B cell (primary cell): Measurements from ENCODE around the gene TSPAN10. TPM values are rescaled to one million over a fixed set of nuclear protein-coding genes. Genes with fewer than 3 reads are reported as not detected.

Experiments used
- ATAC-seq: fragments of 200-7000 bp; cut with Tn5 transposase; one replicate; pipeline ENCODE4 v1.10.0; 2021; ENCODE audit warnings: low read depth, mild to moderate bottlenecking, moderate number of reproducible peaks, moderate library complexity
- CTCF ChIA-PET: fragments of 350-600 bp; sonication (Branson Sonifier 250); formaldehyde crosslinking; loops from one replicate; lab custom pipeline; 2021; ENCODE audit warnings: antibody characterized with exemption, inconsistent platforms; lab: Charles Lee
- POLR2A ChIA-PET: fragments of 350-600 bp; sonication (Branson Sonifier 250); formaldehyde crosslinking; loops from one replicate; lab custom pipeline; 2021; ENCODE audit warnings: antibody characterized with exemption; lab: Charles Lee
- DNase-seq: peaks from one replicate; pipeline ENCODE4 v3.0.0; 2013
- H2AFZ ChIP-seq: 2 replicates; pipeline ENCODE4 v1.6.1; 2012; ENCODE audit warnings: mild to moderate bottlenecking, low read depth, low read length; ENCODE audit not compliant: insufficient read depth, poor library complexity, severe bottlenecking
- H3K27ac ChIP-seq, 2 donors: 1 replicate in 1 of 2; 2 replicates in 1 of 2; pipeline ENCODE4 v1.5.1; 2012 to 2013; ENCODE audit warnings: low read length in 2 of 2, mild to moderate bottlenecking in 2 of 2, moderate library complexity in 1 of 2
- H3K27me3 ChIP-seq, 4 experiments: fragments of 200-600 bp in 1 of 4; sonication (generic) in 1 of 4; replicated peaks in 1 of 4; 1 replicate in 2 of 4; 2 replicates in 2 of 4; pipeline versions ENCODE4 v1.6.1 to v1.7.0; 2013 to 2016; ENCODE audit warnings: low read length in 3 of 4, mild to moderate bottlenecking in 2 of 4, mixed read lengths in 1 of 4, moderate library complexity in 1 of 4; ENCODE audit not compliant: insufficient read depth in 4 of 4, control insufficient read depth in 3 of 4; ENCODE audit errors: control extremely low read depth in 1 of 4
- H3K36me3 ChIP-seq, 2 experiments: replicated peaks in 1 of 2; 1 replicate in 1 of 2; 2 replicates in 1 of 2; pipeline versions ENCODE4 v1.6.1 to v1.7.1; 2013; ENCODE audit warnings: low read length in 1 of 2; ENCODE audit not compliant: insufficient read depth in 2 of 2, control insufficient read depth in 1 of 2; ENCODE audit errors: control extremely low read depth in 1 of 2, extremely low read depth in 1 of 2
- H3K4me1 ChIP-seq, 2 donors: fragments of 200-600 bp in 1 of 2; sonication (generic) in 1 of 2; 1 replicate in 1 of 2; 2 replicates in 1 of 2; pipeline versions ENCODE4 v1.5.1 to v1.6.1; 2013 to 2017; ENCODE audit warnings: low read length in 2 of 2; ENCODE audit not compliant: control insufficient read depth in 2 of 2, insufficient read depth in 2 of 2
- H3K4me2 ChIP-seq: replicated peaks from 2 replicates; pipeline ENCODE3; 2012; ENCODE audit warnings: mild to moderate bottlenecking, low read depth, low read length; ENCODE audit not compliant: poor library complexity, severe bottlenecking
- H3K4me3 ChIP-seq, 5 experiments: fragments of 200-600 bp in 1 of 5; sonication (generic) in 1 of 5; 1 replicate in 3 of 5; 2 replicates in 2 of 5; pipeline versions ENCODE4 v1.5.1 to v1.7.0; 2011 to 2016; ENCODE audit warnings: low read length in 4 of 5, mild to moderate bottlenecking in 4 of 5, low read depth in 2 of 5, control low read depth in 1 of 5, moderate library complexity in 1 of 5; ENCODE audit not compliant: insufficient read depth in 1 of 5; ENCODE audit errors: control extremely low read depth in 1 of 5, extremely low read depth in 1 of 5
- H3K79me2 ChIP-seq: fragments of 200-600 bp; sonication (generic); one replicate; pipeline ENCODE4 v1.6.0; 2016; ENCODE audit warnings: low read length; ENCODE audit not compliant: control insufficient read depth, insufficient read depth
- H3K9ac ChIP-seq: fragments of 200-600 bp; sonication (generic); 2 replicates; pipeline ENCODE4 v1.6.1; 2017; ENCODE audit warnings: mild to moderate bottlenecking, low read length, moderate library complexity
- H3K9me3 ChIP-seq, 3 donors: one replicate each; pipeline versions ENCODE4 v1.6.1 to v1.7.1; 2013; ENCODE audit warnings: low read length in 2 of 3; ENCODE audit not compliant: control insufficient read depth in 2 of 3, insufficient read depth in 1 of 3; ENCODE audit errors: control extremely low read depth in 1 of 3
- H4K20me1 ChIP-seq: 2 replicates; pipeline ENCODE4 v1.6.0; 2012; ENCODE audit warnings: mild to moderate bottlenecking, low read length; ENCODE audit not compliant: insufficient read depth, control insufficient read depth, poor library complexity, severe bottlenecking
- H3K27ac Mint-ChIP-seq: one replicate; pipeline ENCODE4 v1.8.0; 2021; ENCODE audit warnings: mixed read lengths
- H3K27me3 Mint-ChIP-seq: one replicate; pipeline ENCODE4 v1.8.0; 2021; ENCODE audit warnings: mixed read lengths
- H3K4me1 Mint-ChIP-seq: one replicate; pipeline ENCODE4 v1.8.0; 2021; ENCODE audit warnings: mixed read lengths
- H3K4me3 Mint-ChIP-seq: one replicate; pipeline ENCODE4 v1.8.0; 2021; ENCODE audit warnings: mixed read lengths
- H3K9me3 Mint-ChIP-seq: one replicate; pipeline ENCODE4 v1.8.0; 2022; ENCODE audit warnings: mixed read lengths; ENCODE audit not compliant: insufficient read depth
- CTCF ChIP-seq: fragments of 200-600 bp; IDR thresholded peaks from one replicate; pipeline ENCODE4 v1.8.0; 2022; ENCODE audit warnings: antibody characterized with exemption, mild to moderate bottlenecking
- EZH2 ChIP-seq: IDR thresholded peaks from 2 replicates; pipeline ENCODE4 v1.6.1; 2012; ENCODE audit warnings: borderline replicate concordance, low read depth, mild to moderate bottlenecking, moderate library complexity, low read length; ENCODE audit not compliant: insufficient read depth, poor library complexity, severe bottlenecking
- WGBS: methylation state at CpG from one replicate; pipeline ENCODE4 v1.1.5; 2013; ENCODE audit warnings: missing lambda C conversion rate; ENCODE audit not compliant: insufficient coverage; 5-methylcytosine and 5-hydroxymethylcytosine counted together
- intact Hi-C: fragments of 100-400 bp; cut with micrococcal nuclease; formaldehyde crosslinking; loops from one replicate; pipeline ENCODE4 v1.10.0; 2022
- polyA plus RNA-seq: library from polyadenylated mRNA; depleted of rRNA; stranded (reverse); fragments of >200 nt; gene quantifications from 2 replicates; pipeline ENCODE4 v1.2.3, GENCODE V29; 2012
- total RNA-seq, 2 donors: library from RNA; stranded (reverse); fragments of 120-200 nt in 1 of 2; gene quantifications; 1 replicate in 1 of 2; 2 replicates in 1 of 2; pipeline versions ENCODE4 v1.2.3 to v1.2.4, GENCODE V29; 2013 to 2022

The TSPAN10 gene
- total and polyA plus RNA-seq, 2 donors (not counting 1 experiment from before 2014, with no cell fraction given) = 0.34 to 1.1 TPM

GRCh38 chr17:81652906-81653771 is 16.1 kb downstream of the TSPAN10 start:
- POLR2A ChIA-PET = interaction anchor here (0.7 kb wide), 1 partner anchor 134 kb away, joined by 3 read pairs; no protein-coding TSS in a partner anchor
- Histone ChIP-seq H3K27ac (no peak overlapping the region), H3K36me3 (no peaks in the 10 kb centered on the region), H4K20me1 (no peaks in the 10 kb centered on the region), H3K4me1 (peaks cover 12 to 18% of the 10 kb centered on the region in 2 donors), H3K79me2 (no peaks in the 10 kb centered on the region), H3K4me3 (peak overlapping the region; percentile 9 to 66 (median 51)), H3K9ac (peak overlapping the region; percentile 70), H2AFZ (peak overlapping the region; percentile 87), H3K27me3 (peaks cover 0 to 31% (median 4%) of the 10 kb centered on the region in 4 experiments), H3K4me2 (peak overlapping the region; percentile 92), H3K9me3 (peaks cover 0 to 21% (median 3%) of the 10 kb centered on the region in 3 donors)
- WGBS = 7% methylated on average over 24 of the region's 27 CpGs
- TF ChIP-seq CTCF (no peak), EZH2 (no peak)
- Mint-ChIP-seq H3K9me3 (no peaks in the 10 kb centered on the region), H3K4me1 (peaks cover 15% of the 10 kb centered on the region), H3K27ac (no peak overlapping the region), H3K4me3 (peak overlapping the region; percentile 86), H3K27me3 (peaks cover 14% of the 10 kb centered on the region)
- ATAC-seq (peak; percentile 75), DNase-seq (peak; percentile 47)
- intact Hi-C loops = no loop called here
- CTCF ChIA-PET = no interaction called here
